GM18520 (cell line): ENCODE measurements around the gene ADGRV1.

Experiments used
- ATAC-seq: cut with Tn5 transposase; IDR thresholded peaks from one replicate; pipeline ENCODE4 v1.9.1; 2021; ENCODE audit not compliant: unreplicated experiment

The ADGRV1 gene

DNA sequence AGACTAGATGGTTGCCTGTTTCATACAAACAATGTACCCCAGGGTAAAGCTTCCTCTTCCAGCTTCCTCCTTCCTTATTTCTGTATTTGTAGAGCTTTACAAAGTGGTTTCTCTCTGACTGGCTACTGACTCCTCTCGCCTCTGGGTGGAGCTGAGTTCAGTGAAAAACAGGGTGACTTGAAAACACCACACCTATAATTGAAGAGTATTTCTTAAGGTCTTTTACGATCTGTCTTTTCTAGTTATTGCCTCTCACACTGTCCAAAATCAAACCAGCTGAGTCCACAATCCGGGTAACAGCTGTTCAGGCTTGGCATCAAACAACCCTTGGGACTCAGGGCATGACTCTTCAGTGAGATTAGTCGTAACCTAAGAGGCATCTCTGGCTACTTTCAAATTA lies 624.2 kb downstream of the ADGRV1 start:
- peak; percentile 74 for ATAC-seq

DNA sequence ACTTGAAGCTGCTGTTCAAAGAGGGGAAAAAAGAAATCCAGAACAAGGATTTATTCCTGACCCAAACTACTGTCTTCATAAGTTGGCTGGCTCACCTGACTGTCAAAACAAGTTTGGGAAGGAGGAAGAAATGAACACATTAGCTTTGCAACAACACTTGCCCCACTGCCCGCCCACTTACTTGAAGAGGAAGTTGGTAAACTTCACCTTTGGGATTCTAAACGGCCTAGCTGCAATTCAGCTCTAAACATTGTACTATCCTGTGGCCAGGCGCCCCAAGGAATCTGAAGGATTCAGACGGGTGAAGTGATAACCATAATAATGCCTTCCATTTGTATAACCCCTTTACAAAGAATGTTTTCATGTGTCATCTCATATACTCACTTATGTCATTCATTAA lies 625.1 kb downstream of the ADGRV1 start:
- no peak for ATAC-seq

- ATAC-seq = no peak
Measured at GRCh38 chr5:91186101-91186500, 627.5 kb downstream of the ADGRV1 start.

GRCh38 chr5:91187032-91187431 lies 628.4 kb downstream of the ADGRV1 start:
- ATAC-seq = no peak

GRCh38 chr5:91188755-91189154 lies 630.2 kb downstream of the ADGRV1 start:
- no peak for ATAC-seq

- peak; percentile 75 for ATAC-seq
Measured at GRCh38 chr5:91189480-91190313, 631.1 kb downstream of the ADGRV1 start.

DNA sequence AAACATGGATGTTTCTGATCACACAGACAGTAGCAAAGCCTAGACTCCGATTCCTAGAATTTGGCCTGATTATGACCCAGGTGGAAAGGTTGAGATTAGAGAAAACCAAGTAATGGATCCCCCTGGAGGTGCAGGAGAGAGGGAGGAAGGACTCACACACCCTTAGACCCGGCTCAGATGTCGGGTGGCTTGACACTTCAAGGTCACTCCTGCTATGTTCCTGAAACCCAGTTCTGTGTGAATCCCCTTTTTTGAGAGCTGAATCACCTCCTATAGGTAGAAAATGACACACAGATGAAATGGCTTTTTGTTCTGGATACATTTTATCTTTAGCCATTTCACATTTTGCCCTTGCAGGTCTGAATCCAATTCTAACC lies 631.7 kb downstream of the ADGRV1 start:
- ATAC-seq = peak; percentile 15

GRCh38 chr5:91194824-91195381 lies 636.3 kb downstream of the ADGRV1 start:
- no peak for ATAC-seq

- no peak for ATAC-seq
Measured at GRCh38 chr5:91200692-91201091, 642.1 kb downstream of the ADGRV1 start.

- no peak for ATAC-seq
Measured at GRCh38 chr5:91206103-91206502, 647.5 kb downstream of the ADGRV1 start.

- no peak for ATAC-seq
Measured at GRCh38 chr5:91206734-91207133, 648.1 kb downstream of the ADGRV1 start.

DNA sequence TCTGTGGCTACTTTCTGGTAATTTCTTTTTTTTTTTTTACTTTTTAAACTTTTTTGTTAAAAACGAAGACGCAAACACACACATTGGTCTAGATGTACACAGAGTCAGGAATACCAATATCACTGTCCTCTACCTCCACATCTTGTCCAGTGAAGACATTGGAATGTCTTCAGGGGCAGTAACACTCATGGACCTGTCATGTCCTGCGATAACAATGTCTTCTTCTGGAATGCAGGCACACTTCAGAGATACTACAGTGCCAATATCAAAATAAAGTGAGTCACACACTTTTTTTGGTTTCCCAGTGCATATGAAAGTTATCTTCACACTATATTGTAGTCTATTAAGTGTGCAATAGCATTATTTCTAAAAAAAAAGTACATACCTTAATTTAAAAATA lies 648.7 kb downstream of the ADGRV1 start:
- ATAC-seq = no peak

GRCh38 chr5:91211997-91212713 lies 653.6 kb downstream of the ADGRV1 start:
- no peak for ATAC-seq

DNA sequence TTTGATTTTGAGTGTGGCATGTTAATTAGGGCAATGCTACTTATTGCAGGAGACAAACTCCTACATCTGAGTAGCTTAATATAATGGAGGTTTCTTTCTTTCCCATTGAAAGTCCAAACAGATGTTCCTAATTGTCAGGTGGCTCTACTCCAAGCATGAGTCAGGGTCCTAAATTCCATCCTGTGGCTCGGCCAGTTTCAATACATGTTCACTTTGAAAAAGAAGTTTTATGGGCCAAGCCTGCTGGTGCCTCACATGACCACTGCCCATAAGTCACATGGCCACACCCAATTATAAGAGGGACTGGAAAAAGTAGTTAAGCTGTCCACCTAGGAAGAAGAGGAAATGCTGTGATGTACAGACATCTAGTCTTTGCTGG lies 654.1 kb downstream of the ADGRV1 start:
- ATAC-seq = no peak
